GM18873 (cell line): ENCODE measurements around the gene KRTAP10-8.
"Not testable (repeated sequence)": the region's sequence is repeated elsewhere in the genome, so short reads cannot be mapped to it uniquely, and the experiment has no call there.

Source experiments
- ATAC-seq: cut with Tn5 transposase; IDR thresholded peaks from one replicate; pipeline ENCODE4 v1.9.1; 2021; ENCODE audit warnings: mild to moderate bottlenecking, moderate library complexity, moderate number of reproducible peaks; ENCODE audit not compliant: unreplicated experiment, low FRiP score

The KRTAP10-8 gene

DNA sequence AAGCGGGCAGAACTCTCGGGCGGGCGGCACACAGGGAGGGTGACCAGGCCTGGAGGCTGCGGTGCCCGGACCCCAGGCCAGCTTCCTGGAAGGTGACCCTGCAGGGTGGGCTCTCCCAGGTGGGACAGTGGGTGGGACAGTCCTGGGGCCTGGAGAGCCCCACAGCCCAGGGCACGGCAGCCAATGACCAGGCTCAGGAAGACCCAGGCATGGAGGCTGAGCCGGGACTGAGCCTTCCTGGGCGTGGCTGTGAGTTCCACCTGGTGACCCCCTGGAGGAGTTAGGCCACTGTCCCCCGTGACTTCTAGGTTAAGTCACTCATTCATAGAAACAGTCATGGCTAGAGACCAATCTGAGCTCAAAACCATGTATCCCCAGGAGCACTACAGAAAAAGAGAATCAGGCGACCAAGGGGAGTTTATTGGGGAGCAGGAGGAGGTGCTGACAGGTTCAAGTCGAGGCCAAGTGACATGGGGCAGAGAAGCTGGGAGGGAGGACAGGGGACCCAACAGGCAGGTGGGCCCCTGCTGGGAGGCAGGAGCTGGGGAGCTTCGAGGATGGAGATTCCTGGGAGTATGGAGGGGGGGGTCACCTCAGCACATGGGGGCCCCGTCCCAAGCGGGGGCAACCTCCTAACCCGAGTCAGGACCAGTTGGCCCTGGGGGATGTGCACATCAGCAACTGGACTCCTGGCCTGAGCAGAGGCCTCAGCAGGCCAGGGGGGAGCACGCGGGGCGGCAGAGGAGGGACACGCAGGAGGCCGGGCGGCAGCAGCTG, 32.6 kb upstream of the KRTAP10-8 start:
- ATAC-seq = no peak

DNA sequence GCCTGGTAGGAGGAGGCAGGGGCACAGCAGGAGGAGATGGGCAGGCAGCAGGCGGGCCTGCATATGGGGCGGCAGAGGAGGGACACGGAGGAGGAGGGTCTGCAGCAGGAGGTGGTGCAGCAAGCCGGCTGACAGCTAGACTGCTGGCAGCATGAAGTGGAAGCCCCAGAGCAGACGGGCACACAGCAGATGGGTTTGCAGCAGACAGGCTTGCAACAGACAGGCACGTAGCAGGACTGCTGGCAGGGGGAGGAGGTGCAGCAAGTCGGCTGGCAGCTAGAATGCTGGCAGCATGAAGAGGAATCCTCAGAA, 32.1 kb upstream of the KRTAP10-8 start:
- no peak for ATAC-seq

DNA sequence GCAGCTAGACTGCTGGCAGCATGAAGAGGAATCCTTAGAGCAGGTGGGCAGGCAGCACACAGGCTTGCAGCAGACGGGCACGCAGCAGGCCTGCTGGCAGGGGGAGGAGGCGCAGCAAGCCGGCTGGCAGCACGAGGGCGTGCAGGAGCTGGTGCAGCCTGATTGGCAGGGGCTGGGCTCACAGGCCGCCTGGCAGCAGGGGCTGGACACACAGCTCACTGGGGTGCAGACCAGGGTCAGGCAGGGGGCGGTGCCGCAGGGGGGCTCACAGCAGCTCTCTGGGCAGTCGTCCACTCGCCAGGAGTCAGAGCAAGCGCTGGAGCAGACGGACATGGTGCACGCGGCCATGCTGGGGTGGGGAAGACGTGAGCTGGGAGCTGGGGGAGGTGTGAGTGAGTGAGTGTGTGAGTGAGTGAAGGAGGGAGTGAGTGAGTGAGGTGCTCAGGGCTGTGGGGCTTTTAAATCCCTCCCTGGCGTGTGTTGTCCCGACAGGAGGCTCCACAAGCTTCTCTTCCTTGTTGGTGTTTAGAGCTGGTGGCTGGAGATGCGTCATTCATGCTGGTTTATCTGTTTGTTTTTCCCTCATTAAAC, 31.6 kb upstream of the KRTAP10-8 start, which contains the start of gene KRTAP10-5:
TSS of gene KRTAP10-5 (minus strand) at position 374 of the 591 bp plus-strand sequence. CDS start at position 348, 26 bp downstream.
- not testable (repeated sequence) for ATAC-seq

DNA sequence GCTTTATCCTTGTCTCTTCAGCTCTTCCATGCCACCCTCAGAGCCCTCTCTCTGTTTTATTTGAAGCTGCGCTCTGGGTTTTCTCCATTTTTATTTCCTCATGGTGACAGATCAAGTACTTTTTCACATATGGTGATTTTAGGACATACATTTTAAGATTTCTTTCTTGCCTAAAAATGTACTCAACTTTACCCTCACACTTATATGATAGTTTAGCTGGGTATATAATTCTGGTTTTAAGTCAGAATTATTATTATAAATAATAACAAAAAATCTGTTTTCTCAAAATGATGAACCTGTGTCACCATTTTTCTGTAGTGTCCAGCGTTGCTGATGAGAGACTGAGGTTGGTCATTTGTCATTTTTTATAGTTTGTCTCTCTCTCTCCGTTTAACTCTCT, 30.7 kb upstream of the KRTAP10-8 start:
- ATAC-seq = no peak

DNA sequence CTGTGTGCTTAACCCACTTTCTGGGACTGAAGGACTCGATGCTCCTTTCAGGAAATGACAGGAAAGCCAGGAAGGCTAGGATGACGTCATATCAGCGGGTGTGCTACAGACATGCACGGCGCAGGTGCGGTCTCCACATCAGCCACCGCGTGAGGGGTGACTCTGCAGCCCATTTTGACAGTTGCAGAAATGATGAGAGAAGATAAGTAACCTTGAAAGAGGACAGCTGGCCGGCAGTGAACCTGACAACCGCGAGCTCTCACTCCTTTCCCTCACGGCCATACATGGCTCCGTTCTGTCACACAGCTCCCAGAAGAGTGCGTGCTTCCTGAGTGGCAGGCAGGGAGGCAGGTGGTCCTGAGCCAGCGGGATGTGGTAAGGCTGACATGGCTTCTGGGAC, 29.8 kb upstream of the KRTAP10-8 start:
- ATAC-seq = no peak

DNA sequence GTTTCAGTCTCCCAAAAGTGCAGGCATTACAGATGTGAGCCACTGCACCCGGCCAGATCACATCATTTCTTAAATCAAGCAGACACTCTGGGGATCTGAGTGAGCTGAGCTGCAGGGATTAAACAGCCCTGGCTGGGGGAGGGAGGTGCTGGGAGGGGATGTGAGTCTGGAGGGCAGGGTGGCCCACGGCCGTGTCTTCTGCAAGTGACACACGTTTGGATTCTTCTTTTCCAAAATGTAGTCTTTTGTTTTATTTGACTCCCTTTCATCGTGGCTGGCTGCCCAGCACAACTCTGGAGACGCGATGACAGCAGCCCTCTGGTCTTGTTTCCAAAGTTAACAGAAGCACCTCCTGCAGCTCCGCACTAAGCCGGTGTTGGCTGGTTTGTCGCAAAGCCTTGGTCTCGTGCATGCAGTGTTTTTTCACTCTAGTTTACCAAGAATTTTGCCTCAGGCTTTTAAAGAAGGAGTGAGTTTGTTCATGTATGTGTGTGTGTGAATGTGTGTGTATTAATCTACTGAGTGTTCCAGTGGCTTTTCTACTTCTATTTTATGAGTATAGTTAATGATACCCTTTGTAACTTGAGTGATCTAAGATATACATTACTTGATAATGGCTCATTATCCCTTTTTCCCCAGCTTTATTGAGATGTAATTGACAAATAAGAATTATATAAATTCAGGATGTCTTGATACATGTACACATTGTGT, 28.6 kb upstream of the KRTAP10-8 start:
- no peak for ATAC-seq

DNA sequence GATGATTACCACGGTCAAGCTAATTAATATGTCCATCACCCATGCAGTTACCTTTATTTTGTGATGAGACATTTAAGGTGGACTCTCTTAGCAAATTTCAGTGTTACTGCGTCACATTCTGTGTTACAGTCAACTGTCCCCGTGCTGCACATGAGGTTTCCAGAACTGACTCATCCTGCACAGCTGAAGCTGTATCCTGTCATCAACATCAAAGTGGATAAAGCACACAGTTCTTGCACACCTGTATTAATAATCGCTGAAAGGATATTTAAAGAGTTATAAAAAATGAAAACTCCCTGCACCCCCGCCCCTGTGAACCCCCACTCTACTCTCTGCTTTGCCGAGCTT, 28.1 kb upstream of the KRTAP10-8 start:
- ATAC-seq = no peak

DNA sequence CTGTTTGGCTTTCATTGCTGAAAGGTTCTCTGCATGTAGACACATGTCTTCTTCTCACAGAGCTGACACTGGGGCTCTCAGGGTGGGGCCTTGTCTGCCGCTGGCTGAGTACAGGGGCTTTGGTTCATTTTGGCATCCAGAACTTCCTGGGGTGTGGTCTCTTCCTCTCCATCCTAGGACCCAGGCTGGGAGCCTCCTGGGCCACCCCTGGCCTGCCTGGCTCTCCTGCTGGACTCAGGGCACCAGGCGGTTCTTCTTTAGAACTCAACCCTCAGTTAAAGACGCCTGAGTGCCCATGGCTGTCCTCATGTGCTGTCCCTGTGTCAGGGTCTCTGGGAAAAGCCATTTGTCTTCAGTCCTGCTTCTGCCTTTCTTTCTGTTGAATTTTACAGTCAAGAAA, 26.0 kb upstream of the KRTAP10-8 start:
- ATAC-seq = no peak

DNA sequence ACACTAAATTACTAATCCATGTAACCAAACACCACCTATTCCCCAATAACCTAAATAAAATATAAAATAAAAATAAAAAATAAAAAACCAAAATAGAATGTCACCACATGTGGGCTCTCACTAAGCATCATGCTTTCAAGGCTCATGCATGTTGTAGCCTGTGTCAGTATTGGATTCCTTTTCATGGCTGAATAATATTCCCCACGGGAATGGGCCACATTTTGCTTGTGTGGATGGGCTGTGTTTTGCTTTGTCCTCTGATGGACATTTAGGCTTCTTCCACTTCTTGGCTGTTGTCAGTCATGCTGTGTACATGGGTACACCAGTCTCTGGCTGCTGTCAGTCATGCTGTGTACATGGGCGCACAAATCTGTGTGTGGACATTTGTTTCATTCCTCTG, 22.8 kb upstream of the KRTAP10-8 start:
- no peak for ATAC-seq

DNA sequence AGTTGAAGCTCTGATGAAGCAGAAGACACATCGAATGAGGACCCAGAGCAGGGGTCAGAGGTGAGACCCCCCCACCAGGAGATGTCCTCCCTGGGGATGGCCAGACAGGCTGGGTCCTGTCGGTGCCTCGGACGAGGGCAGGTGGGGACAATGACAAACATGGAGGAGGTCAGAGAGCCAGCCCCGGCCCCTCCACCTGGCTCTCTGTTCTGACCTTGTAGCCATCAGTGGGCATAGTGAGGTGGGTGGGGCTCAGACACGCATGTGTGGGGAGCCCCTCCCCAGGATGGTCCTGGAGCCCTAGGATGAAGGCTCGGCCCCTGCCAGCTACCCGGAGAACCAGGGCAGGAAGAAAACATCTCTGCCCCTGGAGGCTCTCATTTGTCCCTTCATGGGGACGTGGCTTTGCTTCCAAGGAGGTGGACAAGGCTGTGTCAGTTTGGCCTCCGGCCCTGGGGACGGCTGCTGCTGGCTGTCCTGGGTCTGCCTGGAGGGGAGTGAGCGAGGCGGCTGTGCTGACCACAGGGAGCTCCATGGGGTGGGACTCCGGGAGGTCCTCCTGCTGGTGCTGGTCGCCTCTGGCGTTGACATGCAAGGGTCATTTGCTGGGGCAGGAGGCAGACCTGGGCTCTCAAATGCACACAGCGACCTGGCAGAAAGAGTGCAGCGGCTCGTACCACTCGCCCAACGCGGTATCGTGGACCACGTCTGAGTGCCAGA, 22.1 kb upstream of the KRTAP10-8 start:
- ATAC-seq = no peak

DNA sequence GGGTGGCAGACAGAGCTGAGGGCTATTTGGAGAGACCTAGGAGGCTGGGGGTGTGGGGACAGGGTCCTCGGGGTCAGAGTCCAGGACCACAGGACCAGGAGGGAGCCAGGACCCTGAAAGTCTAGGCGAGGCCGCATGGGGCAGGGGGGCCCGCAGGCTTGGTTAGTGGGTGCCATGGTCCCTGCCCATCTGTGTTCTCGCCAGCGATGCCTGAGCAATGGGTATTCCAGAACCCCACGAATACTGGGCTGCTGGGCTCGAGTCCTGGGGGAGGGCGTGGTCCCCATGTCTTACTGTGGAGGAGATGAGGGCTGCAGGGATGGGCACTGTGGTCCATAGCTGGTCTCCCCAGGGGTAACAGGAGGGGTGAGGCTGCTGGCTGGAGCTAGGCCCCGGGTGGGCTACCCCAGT, 21.6 kb upstream of the KRTAP10-8 start:
- ATAC-seq = no peak

DNA sequence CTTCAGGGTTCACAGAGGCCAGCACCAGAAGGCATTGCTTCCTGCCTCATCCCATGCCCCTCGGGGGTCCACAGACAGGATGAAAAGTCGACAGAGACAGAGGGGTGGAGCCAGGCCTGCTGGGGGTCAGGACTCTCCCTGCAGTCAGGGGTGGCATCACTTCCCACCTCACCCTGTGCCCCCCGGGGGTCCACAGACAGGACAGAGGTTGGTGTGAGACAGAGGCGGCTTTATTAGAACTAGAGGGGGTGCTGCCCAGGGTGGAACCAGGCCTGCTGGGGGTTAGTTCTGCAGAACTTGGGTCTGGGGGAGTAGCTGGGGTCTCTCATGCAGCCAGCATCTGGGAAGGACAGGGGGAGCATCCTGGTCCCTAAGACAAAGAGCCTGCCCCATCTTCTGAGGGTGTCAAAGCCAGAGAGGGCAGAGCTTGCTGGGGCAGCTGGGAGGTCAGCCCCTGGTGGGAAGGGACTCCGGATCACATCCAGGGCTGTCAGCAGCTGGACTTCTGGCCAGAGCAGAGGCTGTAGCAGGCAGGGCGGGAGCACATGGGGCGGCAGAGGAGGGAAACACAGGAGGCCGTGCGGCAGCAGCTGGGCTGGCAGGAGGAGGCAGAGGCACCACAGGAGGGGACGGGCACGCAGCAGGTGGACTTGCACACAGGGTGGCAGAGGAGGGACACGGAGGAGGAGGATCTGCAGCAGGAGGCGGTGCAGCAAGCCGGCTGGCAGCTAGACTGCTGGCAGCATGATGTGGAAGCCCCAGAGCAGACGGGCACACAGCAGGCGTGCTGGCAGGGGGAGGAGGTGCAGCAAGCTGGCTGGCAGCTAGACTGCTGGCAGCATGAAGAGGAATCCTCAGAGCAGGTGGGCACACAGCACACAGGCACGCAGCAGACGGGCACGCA, 20.7 kb upstream of the KRTAP10-8 start:
- ATAC-seq = not testable (repeated sequence)

DNA sequence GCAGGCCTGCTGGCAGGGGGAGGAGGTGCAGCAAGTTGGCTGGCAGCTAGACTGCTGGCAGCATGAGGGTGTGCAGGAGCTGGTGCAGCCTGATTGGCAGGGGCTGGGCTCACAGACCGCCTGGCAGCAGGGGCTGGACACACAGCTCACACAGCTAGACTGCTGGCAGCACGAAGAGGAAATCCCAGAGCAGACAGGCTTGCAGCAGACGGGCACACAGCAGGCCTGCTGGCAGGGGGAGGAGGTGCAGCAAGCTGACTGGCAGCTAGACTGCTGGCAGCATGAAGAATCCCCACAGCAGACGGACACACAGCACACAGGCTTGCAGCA, 20.1 kb upstream of the KRTAP10-8 start:
- not testable (repeated sequence) for ATAC-seq

DNA sequence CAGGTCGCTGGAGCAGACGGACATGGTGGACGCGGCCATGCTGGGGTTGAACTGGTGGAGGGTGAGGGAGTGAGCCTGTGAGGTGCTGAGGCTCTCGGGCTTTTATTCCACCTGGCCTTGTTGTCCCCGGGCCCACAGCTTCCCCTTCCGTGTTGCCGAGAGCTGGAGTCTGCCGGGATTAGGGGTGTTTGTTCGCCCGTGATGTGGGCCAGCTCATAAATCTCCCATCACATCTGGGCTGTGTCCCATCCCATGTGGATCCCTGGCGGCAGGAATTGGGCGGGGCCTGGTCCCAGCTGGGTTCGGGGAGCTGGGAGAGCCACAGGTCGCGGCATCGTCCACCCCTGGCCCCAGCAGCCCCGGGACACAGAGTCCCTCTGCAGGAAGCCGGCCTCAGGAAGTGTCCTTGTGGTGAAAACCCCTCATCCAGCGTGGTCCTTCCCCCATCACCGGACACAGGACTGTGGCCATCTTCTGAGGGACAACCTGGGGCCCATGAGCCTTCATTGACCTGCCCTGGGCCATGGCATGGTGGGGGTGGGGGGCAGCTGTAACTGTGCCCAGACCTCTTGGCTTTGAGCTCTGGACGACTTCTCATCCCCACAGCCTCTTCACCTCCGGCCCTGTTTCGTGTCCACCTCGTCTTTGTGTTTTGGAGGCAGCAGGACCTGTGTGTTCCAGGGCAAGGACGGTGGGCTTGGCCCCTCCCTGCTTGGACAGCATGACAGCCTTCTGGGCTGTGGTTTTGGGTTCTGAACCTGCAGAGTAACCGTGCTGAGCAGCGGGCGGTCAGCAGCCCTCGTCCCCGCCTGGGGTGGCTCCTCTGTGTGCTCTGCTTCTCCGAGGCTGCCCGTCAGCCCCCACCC, 19.2 kb upstream of the KRTAP10-8 start, which contains the start of gene KRTAP10-6:
TSS of gene KRTAP10-6 (minus strand) at position 60 of the 866 bp plus-strand sequence. CDS start at position 39, 21 bp downstream.
- no peak for ATAC-seq

DNA sequence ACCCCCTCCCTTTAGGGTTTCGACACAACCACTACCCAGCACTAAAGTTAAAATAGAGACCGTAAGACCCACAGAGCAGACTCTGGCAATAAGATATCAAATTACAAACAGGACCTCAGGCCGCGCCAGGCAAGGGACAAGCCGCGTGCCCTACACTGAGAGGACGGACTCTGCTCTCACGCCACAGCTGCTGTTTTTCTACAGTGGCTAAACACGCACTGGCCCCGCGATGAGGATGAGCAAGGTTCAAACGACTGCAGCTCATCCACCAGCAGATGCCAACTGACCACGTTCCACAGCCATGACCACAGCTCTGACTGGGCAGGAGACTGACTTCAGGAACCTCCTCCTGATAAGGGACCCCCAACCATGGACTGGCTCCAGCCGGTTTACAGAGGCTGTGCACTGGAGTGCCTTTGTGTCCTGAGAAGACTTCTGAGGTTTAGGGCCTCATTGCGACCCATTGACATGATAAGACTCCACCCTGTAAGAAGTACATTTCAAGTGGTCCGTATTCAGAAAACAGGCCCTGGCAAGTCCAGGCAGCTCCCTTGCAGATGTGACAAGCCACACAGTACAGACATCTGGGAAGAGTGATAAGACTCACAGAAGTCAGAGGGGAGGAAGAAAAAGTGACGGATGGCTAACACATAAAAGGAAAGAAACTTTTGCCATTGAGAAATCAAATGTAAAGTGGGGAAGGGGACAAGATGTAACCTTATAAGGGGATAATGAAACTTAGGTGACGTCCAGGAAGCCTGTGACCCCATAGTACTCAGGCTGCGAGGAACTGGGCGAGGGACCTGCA, 18.1 kb upstream of the KRTAP10-8 start:
- no peak for ATAC-seq

DNA sequence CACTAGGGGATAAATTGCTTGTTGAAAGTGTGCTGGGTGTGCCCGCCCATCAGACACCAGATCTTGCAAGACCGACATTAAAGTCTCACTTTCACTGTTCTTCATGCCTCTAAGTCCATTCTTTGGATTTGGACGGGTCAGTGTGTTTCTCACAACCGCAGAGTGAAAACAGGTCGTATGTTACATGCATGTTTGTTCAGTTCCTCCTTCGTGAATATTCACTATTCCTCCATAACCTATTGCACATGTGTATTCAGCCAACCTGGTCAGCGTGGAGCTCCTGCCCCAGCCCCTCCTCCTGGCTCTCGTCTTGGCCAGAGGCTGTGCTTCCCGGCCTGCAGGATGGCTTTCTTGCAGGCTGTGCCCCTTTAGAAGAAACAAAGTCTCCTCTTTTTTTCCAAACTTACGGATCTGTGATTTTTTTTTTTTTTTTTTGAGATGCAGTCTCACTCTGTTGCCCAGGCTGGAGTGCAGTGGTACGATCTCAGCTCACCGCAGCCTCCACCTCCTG, 17.4 kb upstream of the KRTAP10-8 start:
- ATAC-seq = no peak

DNA sequence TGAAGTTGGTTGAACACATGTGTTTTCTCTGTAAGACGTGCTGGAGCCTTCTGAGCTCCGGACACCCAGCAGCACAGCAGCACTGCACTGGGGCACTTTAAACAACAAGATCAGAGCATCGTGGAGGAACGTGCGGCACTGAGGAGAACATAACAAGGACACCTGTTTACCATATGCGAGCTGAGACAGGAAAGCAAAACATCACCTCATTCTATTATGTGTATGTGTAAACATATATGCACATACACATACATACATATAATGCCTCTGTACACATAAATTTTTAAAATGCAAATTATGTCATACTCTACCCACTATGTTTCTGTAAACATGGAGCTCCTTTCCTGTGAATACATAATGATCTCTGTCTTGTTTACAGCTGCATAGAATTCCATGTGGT, 16.4 kb upstream of the KRTAP10-8 start:
- ATAC-seq = no peak

DNA sequence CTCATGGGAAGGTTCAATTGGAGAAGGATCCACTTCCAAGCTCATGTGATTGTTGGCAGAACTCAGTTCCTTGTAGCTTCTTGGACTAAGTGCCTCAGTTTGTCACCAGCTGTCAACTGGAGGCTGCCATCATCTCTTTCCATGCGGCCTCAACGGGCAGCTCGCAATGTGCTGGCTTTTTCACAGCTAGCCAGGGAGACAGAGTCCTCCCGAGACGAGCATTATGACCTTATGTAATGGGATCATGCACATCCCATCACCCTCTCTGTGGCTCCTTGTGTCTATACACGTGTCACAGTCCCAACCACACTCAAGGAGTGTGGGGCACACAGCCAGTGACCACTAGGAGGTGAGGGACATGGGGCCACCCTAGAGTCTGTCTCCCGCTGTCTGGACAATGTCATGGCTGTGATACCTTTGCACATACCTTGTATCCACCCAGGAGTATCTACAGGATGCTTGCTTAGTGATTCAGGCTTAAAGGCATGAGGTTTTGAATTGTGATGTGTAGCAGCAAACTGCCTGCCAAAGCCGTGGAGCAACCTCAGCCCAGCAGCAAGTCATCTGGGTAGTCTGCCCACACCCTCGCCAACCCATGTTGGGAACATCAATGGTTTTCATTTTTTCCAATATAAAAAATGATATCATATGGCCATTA, 15.7 kb upstream of the KRTAP10-8 start:
- no peak for ATAC-seq
